Activated B cell treated with CpG ODN at 0.5 μM for 24 hours (primary cell): ENCODE measurements around the gene TSPAN33. TPM values are rescaled to one million over a fixed set of nuclear protein-coding genes. Genes with fewer than 3 reads are reported as not detected.

Experiments used
- ATAC-seq: fragments of 200-7000 bp; cut with Tn5 transposase; one replicate; pipeline ENCODE4 v1.10.0; 2021; ENCODE audit warnings: low read depth, mild to moderate bottlenecking, moderate library complexity
- CTCF ChIA-PET: fragments of 350-600 bp; sonication (Branson Sonifier 250); formaldehyde crosslinking; loops from one replicate; lab custom pipeline; 2021; ENCODE audit warnings: antibody characterized with exemption; lab: Charles Lee
- POLR2A ChIA-PET: fragments of 350-600 bp; sonication (Branson Sonifier 250); formaldehyde crosslinking; loops from one replicate; lab custom pipeline; 2021; ENCODE audit warnings: antibody characterized with exemption; lab: Charles Lee
- DNase-seq: peaks from one replicate; pipeline ENCODE4 v3.0.0; 2022
- H3K27ac Mint-ChIP-seq: one replicate; pipeline ENCODE4 v1.8.0; 2020; ENCODE audit warnings: mixed read lengths
- H3K27me3 Mint-ChIP-seq: one replicate; pipeline ENCODE4 v1.8.0; 2021; ENCODE audit warnings: mixed read lengths
- H3K36me3 Mint-ChIP-seq: one replicate; pipeline ENCODE4 v1.8.0; 2021; ENCODE audit warnings: low read depth, mixed read lengths
- H3K4me1 Mint-ChIP-seq: one replicate; pipeline ENCODE4 v1.8.0; 2021; ENCODE audit warnings: mixed read lengths
- H3K4me3 Mint-ChIP-seq: one replicate; pipeline ENCODE4 v1.8.0; 2020; ENCODE audit warnings: mild to moderate bottlenecking, mixed read lengths
- H3K9me3 Mint-ChIP-seq: one replicate; pipeline ENCODE4 v1.8.0; 2020; ENCODE audit warnings: mixed read lengths
- intact Hi-C: fragments of 100-400 bp; cut with micrococcal nuclease; formaldehyde crosslinking; loops from one replicate; pipeline ENCODE4 v1.15.1; 2024
- total RNA-seq: library from RNA; stranded (reverse); gene quantifications from 2 replicates; pipeline ENCODE4 v1.2.3, GENCODE V29; 2022
- TF ChIP-seq, protein P1 (sequence below): fragments of 200-600 bp; IDR thresholded peaks from one replicate; pipeline ENCODE4 v1.8.0; 2022; ENCODE audit warnings: antibody characterized with exemption, mild to moderate bottlenecking

The TSPAN33 gene
- total RNA-seq, 1 donor from 2014 or later = 341 TPM

GRCh38 chr7:129193892-129194291 lies 49.4 kb downstream of the TSPAN33 start:
- no peak for DNase-seq

GRCh38 chr7:129197771-129198170 lies 53.3 kb downstream of the TSPAN33 start:
- ChIA-PET CTCF (interaction anchor here (0.6 to 2.0 kb wide), 2 partner anchors 12 to 754 kb away, joined by 3 to 6 read pairs; no protein-coding TSS in a partner anchor), POLR2A (no interaction called here)
- Mint-ChIP-seq H3K4me1 (peaks cover 5% of the 10 kb centered on the region), H3K4me3 (no peak overlapping the region), H3K36me3 (no peaks in the 10 kb centered on the region), H3K27me3 (no peaks in the 10 kb centered on the region), H3K27ac (no peak overlapping the region), H3K9me3 (no peaks in the 10 kb centered on the region)
- intact Hi-C loops = no loop called here
- no peak for DNase-seq
- TF ChIP-seq, protein P1, sequence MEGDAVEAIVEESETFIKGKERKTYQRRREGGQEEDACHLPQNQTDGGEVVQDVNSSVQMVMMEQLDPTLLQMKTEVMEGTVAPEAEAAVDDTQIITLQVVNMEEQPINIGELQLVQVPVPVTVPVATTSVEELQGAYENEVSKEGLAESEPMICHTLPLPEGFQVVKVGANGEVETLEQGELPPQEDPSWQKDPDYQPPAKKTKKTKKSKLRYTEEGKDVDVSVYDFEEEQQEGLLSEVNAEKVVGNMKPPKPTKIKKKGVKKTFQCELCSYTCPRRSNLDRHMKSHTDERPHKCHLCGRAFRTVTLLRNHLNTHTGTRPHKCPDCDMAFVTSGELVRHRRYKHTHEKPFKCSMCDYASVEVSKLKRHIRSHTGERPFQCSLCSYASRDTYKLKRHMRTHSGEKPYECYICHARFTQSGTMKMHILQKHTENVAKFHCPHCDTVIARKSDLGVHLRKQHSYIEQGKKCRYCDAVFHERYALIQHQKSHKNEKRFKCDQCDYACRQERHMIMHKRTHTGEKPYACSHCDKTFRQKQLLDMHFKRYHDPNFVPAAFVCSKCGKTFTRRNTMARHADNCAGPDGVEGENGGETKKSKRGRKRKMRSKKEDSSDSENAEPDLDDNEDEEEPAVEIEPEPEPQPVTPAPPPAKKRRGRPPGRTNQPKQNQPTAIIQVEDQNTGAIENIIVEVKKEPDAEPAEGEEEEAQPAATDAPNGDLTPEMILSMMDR = no peak
- ATAC-seq = no peak

More at GRCh38 chr7:129193892-129194291, 49.4 kb downstream of the TSPAN33 start:
- Mint-ChIP-seq H3K4me1 (peaks cover 12% of the 10 kb centered on the region), H3K4me3 (no peak overlapping the region), H3K36me3 (no peaks in the 10 kb centered on the region), H3K27me3 (peaks cover 23% of the 10 kb centered on the region), H3K9me3 (no peaks in the 10 kb centered on the region), H3K27ac (no peak overlapping the region)
- TF ChIP-seq, protein P1 = no peak
- ChIA-PET POLR2A (no interaction called here), CTCF (interaction anchor here (1.6 kb wide), 1 partner anchor 30 kb away, joined by 4 read pairs; no protein-coding TSS in a partner anchor)
- ATAC-seq = no peak
- intact Hi-C loops = no loop called here

DNA sequence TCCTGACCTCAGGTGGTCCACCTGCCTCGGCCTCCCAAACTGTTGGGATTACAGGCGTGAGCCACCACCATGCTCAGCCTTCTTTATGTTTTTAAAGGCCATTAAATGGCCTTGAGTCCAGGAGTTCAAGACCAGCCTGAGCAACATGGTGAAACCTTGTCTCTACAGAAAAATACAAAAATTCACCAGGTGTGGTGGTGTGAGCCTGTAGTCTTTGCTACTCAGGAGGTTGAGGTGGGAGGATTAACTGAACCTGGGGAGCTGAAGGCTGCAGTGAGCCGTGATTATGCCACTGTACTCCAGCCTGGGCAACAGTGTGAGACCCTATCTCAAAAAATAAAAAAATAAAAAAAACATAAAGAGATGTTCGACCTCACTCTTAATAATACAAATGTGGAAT lies 54.9 kb downstream of the TSPAN33 start:
- ATAC-seq (no peak), DNase-seq (no peak)
- Mint-ChIP-seq H3K9me3 (no peaks in the 10 kb centered on the region), H3K27ac (no peak overlapping the region), H3K4me3 (no peak overlapping the region), H3K36me3 (no peaks in the 10 kb centered on the region), H3K4me1 (peaks cover 5% of the 10 kb centered on the region), H3K27me3 (no peaks in the 10 kb centered on the region)
- TF ChIP-seq, protein P1 = no peak
- ChIA-PET POLR2A (no interaction called here), CTCF (interaction anchor here (2.0 kb wide), 1 partner anchor 11 kb away, joined by 6 read pairs; no protein-coding TSS in a partner anchor)
- intact Hi-C loops = no loop called here

GRCh38 chr7:129202058-129202777 lies 57.7 kb downstream of the TSPAN33 start:
- no peak overlapping the region for H3K27ac Mint-ChIP-seq
- H3K9me3 Mint-ChIP-seq = no peaks in the 10 kb centered on the region
- TF ChIP-seq, protein P1 = no peak
- H3K4me1 Mint-ChIP-seq = peaks cover 7% of the 10 kb centered on the region
- intact Hi-C loops = no loop called here
- POLR2A ChIA-PET = no interaction called here
- DNase-seq (no peak), ATAC-seq (no peak)
- CTCF ChIA-PET = no interaction called here
- no peaks in the 10 kb centered on the region for H3K27me3 Mint-ChIP-seq
- no peak overlapping the region for H3K4me3 Mint-ChIP-seq
- no peaks in the 10 kb centered on the region for H3K36me3 Mint-ChIP-seq

DNA sequence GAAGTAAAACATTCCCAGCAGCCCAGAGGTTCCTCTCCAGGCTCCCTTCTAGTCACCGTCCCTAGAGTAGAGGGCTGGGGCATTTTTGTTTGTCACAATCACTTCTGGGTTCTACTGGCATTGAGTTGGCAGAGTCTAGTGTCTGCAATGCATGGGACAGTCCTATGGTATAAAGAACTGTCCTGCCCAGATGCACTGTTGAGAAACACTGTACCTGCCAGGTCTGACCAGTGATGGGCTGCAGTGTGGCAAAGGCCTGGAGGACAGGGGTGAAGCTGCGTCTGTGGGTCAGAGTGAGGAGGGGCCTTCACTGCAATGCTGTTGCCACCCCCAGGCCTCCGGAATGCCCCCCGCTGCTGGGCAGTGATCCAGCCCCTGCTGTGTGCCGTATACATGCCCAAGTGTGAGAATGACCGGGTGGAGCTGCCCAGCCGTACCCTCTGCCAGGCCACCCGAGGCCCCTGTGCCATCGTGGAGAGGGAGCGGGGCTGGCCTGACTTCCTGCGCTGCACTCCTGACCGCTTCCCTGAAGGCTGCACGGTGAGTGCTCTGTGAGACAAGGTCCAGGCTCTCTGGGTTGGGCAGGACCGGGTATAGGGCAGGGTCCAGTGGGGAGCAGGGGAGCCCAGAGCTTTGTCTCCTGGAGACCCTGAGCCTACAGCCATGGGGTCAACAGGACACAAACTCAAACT lies 58.7 kb downstream of the TSPAN33 start:
- TF ChIP-seq, protein P1 = no peak
- CTCF ChIA-PET = no interaction called here
- no peaks in the 10 kb centered on the region for H3K27me3 Mint-ChIP-seq
- DNase-seq = no peak
- H3K4me1 Mint-ChIP-seq = peaks cover 5% of the 10 kb centered on the region
- no peak overlapping the region for H3K4me3 Mint-ChIP-seq
- POLR2A ChIA-PET = no interaction called here
- intact Hi-C loops = no loop called here
- ATAC-seq = no peak
- H3K27ac Mint-ChIP-seq = no peak overlapping the region
- no peaks in the 10 kb centered on the region for H3K36me3 Mint-ChIP-seq
- no peaks in the 10 kb centered on the region for H3K9me3 Mint-ChIP-seq
